ENCODE measurements around the gene RFPL1. TPM values are rescaled to one million over a fixed set of nuclear protein-coding genes. Genes with fewer than 3 reads are reported as not detected.
"Not testable (repeated sequence)": the region's sequence is repeated elsewhere in the genome, so short reads cannot be mapped to it uniquely, and the experiment has no call there.

Gene RFPL1
- total RNA-seq (2021) = not detected in 2 replicates
- percentile 11 among the genes with signal in this experiment for Bru-seq, nascent RNA
- BruChase-seq, experiment 1, labeled RNA remaining after a 2-hour chase = not detected
- BruChase-seq, experiment 2, labeled RNA remaining after a 6-hour chase = not detected
- long read RNA-seq = 0 reads

DNA sequence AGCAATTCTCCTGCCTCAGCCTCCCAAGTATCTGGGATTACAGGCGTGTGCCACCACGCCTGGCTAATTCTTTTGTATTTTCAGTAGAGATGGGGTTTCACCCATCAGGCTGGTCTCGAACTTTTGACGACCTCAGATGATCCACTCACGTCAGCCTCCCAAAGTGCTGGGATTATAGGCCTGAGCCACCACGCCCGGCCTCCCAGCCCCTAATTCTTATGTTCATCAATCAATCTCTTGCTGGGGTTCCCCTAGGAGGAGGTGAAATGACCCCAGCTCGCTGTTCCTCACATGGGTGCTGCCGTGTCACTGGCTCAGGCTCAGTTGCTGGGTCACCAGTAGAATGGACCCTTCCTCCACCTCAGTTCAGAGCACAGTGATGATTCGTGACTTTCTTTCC is at the start of gene RFPL1:
Gene RFPL1, plus strand, starts transcription at position 301 of the 400 bp plus-strand sequence.
- CTCF ChIA-PET; H3F3A ChIP-seq (ENCODE audit: insufficient read depth, low read depth); H3K36me3 ChIP-seq (ENCODE audit: low read depth); POLR2A ChIA-PET (ENCODE audit: unreplicated experiment); H3K27me3 ChIP-seq (ENCODE audit: insufficient read depth, low read depth); H2AFZ ChIP-seq; H4K20me1 ChIP-seq (ENCODE audit: insufficient read depth); H3K9me3 ChIP-seq (ENCODE audit: insufficient read depth, low read depth); H3K27ac ChIP-seq; BruUV-seq (replicated peaks); H3K4me1 ChIP-seq (replicated peaks; ENCODE audit: insufficient read depth); H3K4me2 ChIP-seq; H3K9me2 ChIP-seq (ENCODE audit: insufficient read depth); H3K79me2 ChIP-seq (ENCODE audit: low read depth); DNase-seq; intact Hi-C loops (cut with micrococcal nuclease; ENCODE audit: unreplicated experiment); H3K4me3 ChIP-seq: not testable (repeated sequence)

DNA sequence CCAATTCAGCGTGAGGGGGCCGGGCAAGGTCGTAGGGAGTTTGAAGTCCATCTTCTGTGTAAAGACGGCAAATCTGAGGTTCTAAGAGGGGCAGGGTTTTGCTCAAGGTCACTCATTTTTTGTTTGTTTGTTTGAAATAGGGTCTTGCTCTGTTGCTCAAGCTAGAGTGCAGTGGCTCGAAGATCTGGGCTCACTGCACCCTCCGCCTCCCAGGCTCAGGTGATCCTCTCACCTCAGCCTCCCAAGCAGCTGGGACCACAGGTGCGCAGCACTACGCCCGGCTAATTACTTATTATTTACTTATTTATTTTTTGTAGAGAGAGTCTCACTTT is 49.7 kb upstream of the RFPL1 start:
- H3K79me2 ChIP-seq (ENCODE audit: low read depth) = peaks cover 45% of the 10 kb centered on the region
- POLR2A ChIA-PET (ENCODE audit: unreplicated experiment) = interaction anchor here (0.6 kb wide), 1 partner anchor 1703 kb away, joined by 6 read pairs; no protein-coding TSS in a partner anchor
- TF ChIP-seq CTCF (conservative IDR thresholded peaks at IDR 0.05) (no peak), EZH2 (IDR thresholded peaks at IDR 0.05; ENCODE audit: low read depth) (no peak)
- peak overlapping the region; percentile 99 for H3K4me2 ChIP-seq
- no peaks in the 10 kb centered on the region for H3K9me3 ChIP-seq (ENCODE audit: insufficient read depth, low read depth)
- no peaks in the 10 kb centered on the region for H3K36me3 ChIP-seq (ENCODE audit: low read depth)
- no TSS peak for BruUV-seq (replicated peaks)
- intact Hi-C loops (cut with micrococcal nuclease; ENCODE audit: unreplicated experiment) = loop anchor here (10.0 kb wide), 1 partner anchor 84 kb away; the partner anchor contains the start of gene GAS2L1
- no peaks in the 10 kb centered on the region for H4K20me1 ChIP-seq (ENCODE audit: insufficient read depth)
- no peak overlapping the region for H3K27ac ChIP-seq
- peak overlapping the region; percentile 93 for H2AFZ ChIP-seq
- no peak for DNase-seq
- no peaks in the 10 kb centered on the region for H3K9me2 ChIP-seq (ENCODE audit: insufficient read depth)
- H3K27me3 ChIP-seq (ENCODE audit: insufficient read depth, low read depth) = no peaks in the 10 kb centered on the region
- CTCF ChIA-PET = interaction anchor here (0.6 kb wide), 1 partner anchor 494 kb away, joined by 12 read pairs; no protein-coding TSS in a partner anchor
- H3K4me1 ChIP-seq (replicated peaks; ENCODE audit: insufficient read depth) = peaks cover 15% of the 10 kb centered on the region; the same call in 1 of the 2 replicates
- H3F3A ChIP-seq (ENCODE audit: insufficient read depth, low read depth) = no peaks in the 10 kb centered on the region; the same call in 1 of the 2 replicates
- peak overlapping the region; percentile 76 for H3K4me3 ChIP-seq

DNA sequence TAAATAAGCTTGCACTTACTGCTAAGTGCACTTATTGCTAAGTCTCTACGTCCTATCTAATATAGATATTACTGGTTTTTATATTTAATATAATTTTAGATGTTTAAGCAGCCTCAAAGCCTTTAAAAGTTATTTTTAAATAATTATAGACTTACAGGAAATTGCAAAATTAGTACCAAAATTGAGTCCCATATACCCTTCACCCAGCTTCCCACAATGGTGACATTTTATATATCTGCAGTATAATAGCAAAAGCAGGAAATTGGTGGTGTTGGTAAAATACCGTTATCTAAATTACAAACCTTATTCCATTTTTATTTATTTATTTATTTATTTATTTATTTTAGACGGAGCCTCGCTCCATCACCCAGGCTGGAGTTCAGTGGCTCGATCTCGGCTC is 48.1 kb upstream of the RFPL1 start:
- peaks cover 15% of the 10 kb centered on the region; the same call in 1 of the 2 replicates for H3K4me1 ChIP-seq (replicated peaks; ENCODE audit: insufficient read depth)
- no peaks in the 10 kb centered on the region for H3K36me3 ChIP-seq (ENCODE audit: low read depth)
- no TSS peak for BruUV-seq (replicated peaks)
- H3K27me3 ChIP-seq (ENCODE audit: insufficient read depth, low read depth) = no peaks in the 10 kb centered on the region
- TF ChIP-seq CTCF (conservative IDR thresholded peaks at IDR 0.05) (no peak), EZH2 (IDR thresholded peaks at IDR 0.05; ENCODE audit: low read depth) (no peak)
- DNase-seq = no peak
- H3K4me2 ChIP-seq = no peak overlapping the region
- ChIA-PET CTCF (no interaction called here), POLR2A (ENCODE audit: unreplicated experiment) (no interaction called here)
- no peaks in the 10 kb centered on the region for H3K9me2 ChIP-seq (ENCODE audit: insufficient read depth)
- intact Hi-C loops (cut with micrococcal nuclease; ENCODE audit: unreplicated experiment) = no loop called here
- H3K9me3 ChIP-seq (ENCODE audit: insufficient read depth, low read depth) = no peaks in the 10 kb centered on the region
- H4K20me1 ChIP-seq (ENCODE audit: insufficient read depth) = no peaks in the 10 kb centered on the region
- H2AFZ ChIP-seq = no peak overlapping the region
- no peak overlapping the region for H3K4me3 ChIP-seq
- peaks cover 32% of the 10 kb centered on the region for H3K79me2 ChIP-seq (ENCODE audit: low read depth)
- H3K27ac ChIP-seq = no peak overlapping the region
- no peaks in the 10 kb centered on the region; the same call in 1 of the 2 replicates for H3F3A ChIP-seq (ENCODE audit: insufficient read depth, low read depth)

- ChIA-PET CTCF (interaction anchor here (0.5 kb wide), 1 partner anchor 14 kb away, joined by 5 read pairs; no protein-coding TSS in a partner anchor), POLR2A (ENCODE audit: unreplicated experiment) (no interaction called here)
- Histone ChIP-seq H3K9me2 (ENCODE audit: insufficient read depth) (no peaks in the 10 kb centered on the region), H4K20me1 (ENCODE audit: insufficient read depth) (no peaks in the 10 kb centered on the region), H2AFZ (no peak overlapping the region), H3K4me1 (replicated peaks; ENCODE audit: insufficient read depth) (peaks cover 12% of the 10 kb centered on the region; the same call in 1 of the 2 replicates), H3F3A (ENCODE audit: insufficient read depth, low read depth) (no peaks in the 10 kb centered on the region; the same call in 1 of the 2 replicates), H3K36me3 (ENCODE audit: low read depth) (no peaks in the 10 kb centered on the region), H3K79me2 (ENCODE audit: low read depth) (peaks cover 19% of the 10 kb centered on the region), H3K27ac (no peak overlapping the region), H3K27me3 (ENCODE audit: insufficient read depth, low read depth) (no peaks in the 10 kb centered on the region), H3K4me3 (no peak overlapping the region), H3K9me3 (ENCODE audit: insufficient read depth, low read depth) (no peaks in the 10 kb centered on the region), H3K4me2 (no peak overlapping the region)
- TF ChIP-seq CTCF (conservative IDR thresholded peaks at IDR 0.05) (no peak), EZH2 (IDR thresholded peaks at IDR 0.05; ENCODE audit: low read depth) (no peak)
- BruUV-seq (replicated peaks) = no TSS peak
- DNase-seq = no peak
- intact Hi-C loops (cut with micrococcal nuclease; ENCODE audit: unreplicated experiment) = no loop called here
Observed at GRCh38 chr22:29391546-29391945, 46.8 kb upstream of the RFPL1 start.

All from PC-9 (cell line).